Measurements from ENCODE around the gene PRX.
A peak's percentile ranks its signal among the peaks of the same experiment; 100 is the strongest.

The PRX gene

GRCh38 chr19:40365613-40366401 lies 47.4 kb downstream of the PRX start:
- DNase-seq (ENCODE audit: low read depth): peak; percentile 65

GRCh38 chr19:40365010-40365409 lies 48.2 kb downstream of the PRX start:
- DNase-seq (ENCODE audit: low read depth): no peak

GRCh38 chr19:40363069-40363468 lies 50.1 kb downstream of the PRX start:
- peak; percentile 7 for DNase-seq (ENCODE audit: low read depth)

- DNase-seq (ENCODE audit: low read depth): no peak
Observed at GRCh38 chr19:40362160-40362559, 51.0 kb downstream of the PRX start.

- peak; percentile 54 for DNase-seq (ENCODE audit: low read depth)
Observed at GRCh38 chr19:40360708-40361241, 52.4 kb downstream of the PRX start.

GRCh38 chr19:40360020-40360707 lies 53.0 kb downstream of the PRX start:
- no peak for DNase-seq (ENCODE audit: low read depth)

GRCh38 chr19:40358773-40359172 lies 54.4 kb downstream of the PRX start:
- no peak for DNase-seq (ENCODE audit: low read depth)

GRCh38 chr19:40357640-40358039 lies 55.5 kb downstream of the PRX start:
- DNase-seq (ENCODE audit: low read depth): no peak

GRCh38 chr19:40356681-40357595 lies 56.2 kb downstream of the PRX start:
- DNase-seq (ENCODE audit: low read depth): peak; percentile 16

- no peak for DNase-seq (ENCODE audit: low read depth)
Observed at GRCh38 chr19:40355975-40356680, 57.0 kb downstream of the PRX start.

- DNase-seq (ENCODE audit: low read depth): peak; percentile 57
Observed at GRCh38 chr19:40348961-40349507, 64.1 kb downstream of the PRX start.

- DNase-seq (ENCODE audit: low read depth): peak; percentile 99
Observed at GRCh38 chr19:40348125-40348913, 64.9 kb downstream of the PRX start, which contains the start of the genes C19orf47 and PLD3. C19orf47 (minus strand) TSS chr19:40348397; CDS start chr19:40341857, 6,540 bp downstream. PLD3 (plus strand) TSS chr19:40348695; CDS start chr19:40366484, 17,789 bp downstream.

- DNase-seq (ENCODE audit: low read depth): no peak
Observed at GRCh38 chr19:40344422-40344821, 68.8 kb downstream of the PRX start.

Measured in EH (cell line).